M059J (cell line): ENCODE results near the gene IL1RAP. TPM values are rescaled to one million over a fixed set of nuclear protein-coding genes. Genes with fewer than 3 reads are reported as not detected.

Experiments used
- DNase-seq: peaks from one replicate; pipeline ENCODE4 v3.0.0-alpha.2; 2012; ENCODE audit warnings: low read depth
- total RNA-seq: library from RNA; depleted of rRNA; stranded (reverse); fragments of >200 nt; shearing (Covaris generic); gene quantifications from 2 replicates; pipeline ENCODE4 v1.2.3, GENCODE V29; 2014

IL1RAP gene
- total RNA-seq, 1 experiment from 2014 or later = 42.6 TPM

DNA sequence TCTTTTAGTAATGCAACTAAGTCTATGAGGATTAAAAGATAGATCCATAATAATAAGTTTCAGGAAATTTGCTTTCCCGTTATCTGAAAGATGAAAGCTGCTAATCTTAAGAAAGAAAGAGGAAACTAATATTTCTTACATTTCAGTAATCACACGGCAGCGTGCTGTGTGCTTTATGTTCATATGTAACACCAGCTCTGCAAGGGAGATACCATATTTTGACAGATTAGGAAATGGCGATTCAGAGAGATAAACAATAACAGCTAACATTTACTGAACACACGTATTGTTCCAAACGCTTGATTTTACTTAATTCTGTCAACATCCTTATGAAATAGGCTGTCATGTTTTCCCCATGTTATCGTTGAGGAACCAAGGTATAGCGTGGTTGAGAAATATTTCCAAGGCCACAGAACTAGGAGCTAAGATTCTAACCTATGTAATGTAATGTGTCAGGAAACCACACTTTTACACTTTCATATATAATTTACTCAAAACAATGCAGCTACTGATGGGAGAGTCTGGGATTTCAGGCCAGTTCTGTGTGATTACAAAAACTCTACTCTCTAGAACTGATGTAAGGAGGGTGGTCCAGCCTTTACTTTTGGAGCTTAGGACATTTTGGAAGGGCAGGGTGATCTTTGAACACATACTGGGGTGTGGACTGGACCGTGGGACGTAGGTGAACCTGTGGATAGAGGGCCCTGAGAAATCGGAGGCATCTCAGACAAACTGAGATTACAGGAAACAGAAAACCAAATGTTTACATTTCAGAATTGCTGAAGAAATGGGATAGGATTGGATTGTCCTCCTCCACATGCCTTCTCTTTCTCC lies 100.6 kb downstream of the IL1RAP start:
- no peak for DNase-seq

DNA sequence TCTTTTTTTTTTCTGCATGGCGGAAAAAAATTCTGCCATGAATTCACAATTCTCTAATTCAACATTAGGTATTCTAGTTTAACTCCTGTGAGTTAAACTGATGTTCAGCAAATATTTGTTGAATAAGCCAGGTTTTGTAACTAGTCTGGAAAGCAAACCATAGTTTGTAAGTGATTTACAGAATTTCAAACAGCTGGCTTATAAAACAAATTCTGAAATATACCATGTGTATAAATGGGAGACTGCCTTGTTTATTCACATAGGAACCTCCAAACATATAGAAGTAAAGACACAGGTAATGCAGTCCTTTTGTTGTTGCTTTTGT lies 101.1 kb downstream of the IL1RAP start:
- no peak for DNase-seq

DNA sequence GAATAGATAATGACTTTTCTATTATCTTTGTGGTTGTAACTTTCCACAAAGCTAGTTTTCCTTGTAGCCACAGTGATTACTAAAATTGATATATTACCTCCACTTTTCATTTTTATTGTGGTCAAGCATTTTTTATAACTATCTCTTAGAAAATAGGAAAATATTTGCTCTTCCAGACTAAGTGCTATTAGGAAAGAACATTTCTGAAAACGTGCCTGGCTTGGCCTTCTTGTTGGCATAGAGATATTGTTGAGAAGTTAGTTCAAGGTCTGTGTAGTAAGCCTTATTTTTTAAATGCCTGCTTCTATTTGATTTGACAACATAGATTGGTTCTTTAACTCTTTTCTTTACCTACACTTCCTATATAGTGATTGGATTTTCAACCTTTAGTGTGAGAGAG lies 101.7 kb downstream of the IL1RAP start:
- DNase-seq = no peak

DNA sequence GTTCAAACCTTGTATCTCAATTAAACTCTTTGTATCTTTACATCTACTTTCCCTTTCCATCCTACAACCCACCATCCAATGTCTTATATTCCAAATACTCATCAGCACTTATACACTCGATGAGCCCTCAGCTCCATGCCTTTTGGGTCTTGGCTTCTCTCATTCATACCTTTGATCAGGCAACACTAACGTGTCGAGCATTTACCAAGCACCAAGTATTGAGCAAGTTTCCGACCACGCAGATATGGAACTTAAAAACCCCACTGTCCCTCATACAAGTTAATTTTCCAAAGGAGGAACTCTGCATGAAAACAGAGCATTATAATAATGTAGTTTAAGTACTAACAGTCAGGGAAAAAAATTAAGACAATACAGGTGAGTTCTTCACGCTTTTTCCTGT lies 102.8 kb downstream of the IL1RAP start:
- DNase-seq = no peak

DNA sequence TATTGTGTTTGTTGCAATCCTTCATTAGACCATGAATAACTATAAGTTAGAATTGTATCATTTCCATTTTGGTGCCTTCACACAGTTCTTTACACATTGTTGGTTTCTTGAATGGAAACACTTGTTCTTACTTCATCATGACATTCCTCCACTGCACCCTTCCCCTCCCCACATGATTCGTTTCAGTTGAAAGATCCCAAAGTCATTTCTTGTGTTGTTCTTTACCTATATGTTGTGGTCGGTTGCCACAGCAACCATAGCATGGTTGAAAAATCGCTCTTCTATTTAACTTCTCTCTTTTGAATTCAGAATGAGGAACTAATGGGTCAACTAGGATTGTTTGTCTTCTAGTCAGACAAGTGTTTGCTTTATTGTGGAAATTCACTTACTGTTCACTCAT lies 103.3 kb downstream of the IL1RAP start:
- no peak for DNase-seq

DNA sequence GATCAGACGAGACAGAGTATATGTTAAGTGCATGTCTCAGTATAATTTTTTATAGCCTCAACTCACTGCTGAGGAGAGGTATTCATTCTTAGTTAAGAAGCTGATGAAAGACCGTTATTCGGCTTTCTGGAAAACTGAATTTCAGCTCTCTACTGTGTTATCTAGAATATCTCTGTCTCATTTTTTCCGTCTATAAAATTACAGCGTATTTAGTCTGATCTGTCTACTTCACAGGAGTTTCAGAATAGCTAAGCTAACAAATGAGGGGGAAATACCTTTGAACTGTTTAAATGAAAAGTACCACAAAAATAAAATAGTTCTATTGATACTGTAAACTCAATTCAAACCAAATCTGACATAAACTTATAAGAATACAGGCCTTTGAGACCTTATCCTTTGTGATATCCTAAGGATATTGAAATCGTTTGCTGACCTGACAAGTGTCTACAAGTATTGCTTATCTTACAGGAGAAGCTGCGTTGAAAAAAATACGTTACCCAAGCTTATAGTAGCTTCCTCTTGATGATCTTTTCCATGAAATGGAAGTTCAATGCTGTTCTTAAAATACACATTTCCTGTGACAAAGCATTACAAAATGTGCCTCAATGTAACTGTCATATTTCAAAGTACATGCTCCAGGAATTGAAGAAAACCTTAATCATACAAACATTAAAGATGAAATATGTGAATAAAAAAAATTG lies 104.6 kb downstream of the IL1RAP start:
- DNase-seq = no peak

DNA sequence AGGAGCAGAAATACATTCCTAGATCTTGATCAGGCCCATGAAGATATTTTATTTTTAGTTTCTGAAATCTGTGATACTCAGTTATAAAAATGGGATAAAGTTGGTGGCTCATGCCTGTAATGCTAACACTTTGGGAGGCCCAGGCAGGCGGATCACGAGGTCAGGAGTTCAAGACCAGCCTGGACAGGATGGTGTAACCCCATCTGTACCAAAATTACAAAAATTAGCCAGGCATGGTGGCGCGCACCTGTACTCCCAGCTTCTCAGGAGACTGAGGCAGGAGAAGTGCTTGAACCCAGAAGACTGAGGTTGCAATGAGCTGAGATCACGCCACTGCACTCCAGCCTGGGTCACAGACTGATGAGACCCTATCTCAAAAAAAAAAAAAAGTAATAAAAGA lies 105.5 kb downstream of the IL1RAP start:
- DNase-seq = no peak

DNA sequence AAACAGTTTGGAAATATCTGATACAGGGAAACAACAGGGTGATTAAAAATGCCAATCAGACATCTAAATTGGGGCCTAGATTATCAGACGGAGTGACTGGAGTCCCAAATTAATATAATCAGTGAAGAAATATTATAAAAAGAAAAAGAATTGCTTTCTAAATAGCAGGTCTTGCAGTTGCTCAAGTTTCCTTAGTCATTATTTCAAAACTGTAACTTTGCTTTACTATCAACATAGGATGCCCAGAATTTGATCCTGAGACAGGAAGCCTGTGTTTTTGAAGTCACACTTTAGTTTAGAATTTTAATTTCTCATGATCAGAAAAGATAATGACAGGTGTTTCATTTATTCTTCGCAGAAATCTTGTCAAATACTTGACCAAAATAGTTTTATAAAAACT lies 105.9 kb downstream of the IL1RAP start:
- DNase-seq = no peak

DNA sequence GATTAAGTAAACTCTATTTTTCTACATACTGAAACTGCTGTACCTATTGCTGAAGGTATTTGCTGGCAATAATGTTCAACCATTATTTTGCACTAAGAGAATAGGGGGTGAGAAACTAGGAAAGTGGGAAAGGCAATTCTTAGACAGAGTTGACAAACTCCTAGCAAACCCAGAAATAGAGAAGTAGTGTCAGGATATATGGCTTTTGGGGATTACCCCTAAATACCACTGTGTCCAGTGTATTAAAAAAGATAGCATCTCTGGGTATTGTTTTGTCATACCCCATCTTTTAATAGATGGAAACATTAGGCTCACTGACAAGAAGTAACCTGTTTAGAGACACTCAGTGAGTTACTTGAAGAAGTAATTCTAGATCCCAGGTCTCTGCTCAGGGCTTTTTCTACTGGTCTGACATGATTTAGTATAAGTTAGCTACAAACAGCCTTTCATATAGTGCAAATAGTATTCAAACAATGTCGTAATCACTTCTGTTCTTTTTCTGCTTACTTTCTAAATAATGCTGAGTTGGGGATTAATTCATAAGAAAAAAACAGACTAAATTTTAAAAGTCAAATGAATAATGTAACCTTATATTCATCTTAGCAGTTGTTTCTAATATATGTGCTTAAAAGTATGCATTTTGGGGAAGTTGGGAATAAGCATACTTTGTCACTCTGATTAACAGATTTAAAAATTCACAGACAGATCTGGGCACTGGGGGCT lies 107.2 kb downstream of the IL1RAP start:
- no peak for DNase-seq

DNA sequence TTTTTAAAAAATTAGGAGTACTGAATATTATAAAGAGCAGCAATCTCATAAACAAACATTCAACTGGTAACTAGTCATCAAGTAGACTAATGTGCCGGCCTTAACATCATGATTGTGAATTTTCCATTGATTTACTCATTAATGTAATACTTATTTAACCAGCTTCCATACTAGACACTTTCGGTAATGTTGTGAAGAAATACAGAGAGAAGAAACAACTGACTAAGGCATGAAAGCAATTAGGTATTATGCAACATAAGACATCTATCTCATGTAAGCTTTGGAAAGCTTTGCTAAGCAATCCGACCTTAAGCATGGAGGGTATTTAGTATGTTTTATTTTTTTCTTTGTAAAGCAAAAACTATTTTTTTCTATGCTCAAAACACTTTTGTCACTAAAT lies 108.0 kb downstream of the IL1RAP start:
- DNase-seq = no peak

DNA sequence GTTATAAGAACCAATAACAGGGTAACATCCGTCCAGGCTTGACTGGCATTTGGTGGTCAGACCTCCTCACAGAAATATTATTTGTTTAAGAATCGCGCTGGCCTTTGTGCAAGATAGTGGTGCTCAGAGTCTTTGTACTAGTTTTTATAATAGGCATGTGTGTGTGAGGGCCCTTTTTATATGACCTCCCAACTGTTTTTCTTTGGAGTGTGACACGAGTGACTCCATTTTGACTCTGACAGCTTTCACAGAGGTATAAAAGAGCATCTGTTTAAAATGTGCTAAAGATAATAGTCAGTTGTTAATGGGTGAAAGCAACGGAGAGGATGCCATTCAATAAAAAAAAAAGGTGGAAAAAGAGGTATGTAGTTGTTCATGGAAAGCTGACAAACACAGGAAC lies 110.4 kb downstream of the IL1RAP start:
- no peak for DNase-seq

DNA sequence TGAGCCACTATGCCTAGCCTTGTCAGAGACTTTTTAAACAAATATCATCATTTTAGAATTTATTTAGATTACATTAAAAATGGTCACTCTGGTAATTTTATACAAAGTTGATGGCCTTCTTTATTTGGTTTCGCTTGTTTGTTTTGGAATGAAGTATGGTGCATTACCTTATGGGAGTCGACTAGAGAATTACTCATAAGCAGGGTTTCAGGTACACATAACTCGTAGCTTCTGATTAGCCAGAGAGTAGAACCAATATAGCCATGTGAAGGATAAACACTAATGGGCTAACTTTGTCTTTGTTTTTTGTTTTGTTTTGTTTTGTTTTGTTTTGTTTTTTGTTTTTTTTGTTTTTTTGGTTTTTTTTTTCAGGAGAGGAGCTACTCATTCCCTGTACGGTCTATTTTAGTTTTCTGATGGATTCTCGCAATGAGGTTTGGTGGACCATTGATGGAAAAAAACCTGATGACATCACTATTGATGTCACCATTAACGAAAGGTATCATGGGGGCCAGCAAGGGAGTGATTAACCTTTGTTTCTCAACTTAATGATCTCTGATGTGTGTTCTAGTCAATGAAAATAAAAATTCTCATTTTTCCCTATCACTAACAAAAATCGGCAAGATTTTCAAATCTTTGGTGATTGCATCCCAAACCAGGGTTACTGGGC lies 113.2 kb downstream of the IL1RAP start:
- DNase-seq = no peak

DNA sequence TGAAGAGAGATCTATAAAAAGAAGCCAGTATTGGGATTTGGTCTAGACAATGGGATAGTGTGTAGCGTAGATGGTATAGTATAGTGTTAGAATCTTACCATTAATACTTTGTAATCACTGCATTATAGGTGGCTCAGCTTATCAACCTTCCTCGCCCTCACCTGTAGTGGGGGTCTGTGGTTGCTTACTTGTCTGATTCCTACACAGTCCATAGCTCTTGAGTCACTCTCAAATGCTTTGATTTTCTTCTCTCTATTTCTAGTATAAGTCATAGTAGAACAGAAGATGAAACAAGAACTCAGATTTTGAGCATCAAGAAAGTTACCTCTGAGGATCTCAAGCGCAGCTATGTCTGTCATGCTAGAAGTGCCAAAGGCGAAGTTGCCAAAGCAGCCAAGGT lies 115.2 kb downstream of the IL1RAP start:
- no peak for DNase-seq

DNA sequence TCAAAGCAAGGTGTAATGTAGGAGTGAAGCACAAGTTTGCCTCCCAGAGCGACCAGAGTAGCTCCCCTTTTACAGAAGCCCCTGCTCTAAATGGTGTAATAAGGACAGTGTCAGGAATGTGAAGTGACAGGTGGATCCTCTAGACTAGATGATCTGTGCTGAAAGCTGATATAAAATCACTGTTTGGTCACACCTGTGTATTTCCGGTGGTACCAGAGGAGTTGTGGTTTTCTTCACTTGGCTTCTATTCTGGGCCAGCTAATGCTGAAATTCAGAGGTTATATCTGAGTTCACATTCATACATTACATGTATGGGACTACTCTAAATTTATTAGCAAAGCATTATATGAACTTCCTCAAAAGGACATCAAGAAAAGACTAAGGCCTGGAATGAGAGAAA lies 117.4 kb downstream of the IL1RAP start:
- no peak for DNase-seq

DNA sequence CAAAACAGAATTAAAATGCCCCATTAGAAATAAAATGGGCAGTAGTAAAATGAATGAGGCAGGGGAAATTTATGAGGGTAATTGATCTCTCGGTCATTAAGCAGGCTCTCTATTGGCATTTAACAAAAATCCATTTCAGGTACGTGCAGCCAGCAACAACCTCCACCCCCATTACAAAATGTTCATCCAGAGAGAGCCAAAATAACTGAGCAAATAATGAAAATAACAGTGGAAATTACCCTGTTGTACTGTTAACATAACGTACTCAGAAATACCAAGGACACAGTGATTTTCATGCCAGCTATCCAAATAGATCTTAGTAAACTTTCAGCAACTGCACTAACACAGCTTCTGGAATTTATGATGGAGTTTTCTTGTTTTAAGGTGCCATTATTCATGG lies 127.7 kb downstream of the IL1RAP start:
- no peak for DNase-seq

DNA sequence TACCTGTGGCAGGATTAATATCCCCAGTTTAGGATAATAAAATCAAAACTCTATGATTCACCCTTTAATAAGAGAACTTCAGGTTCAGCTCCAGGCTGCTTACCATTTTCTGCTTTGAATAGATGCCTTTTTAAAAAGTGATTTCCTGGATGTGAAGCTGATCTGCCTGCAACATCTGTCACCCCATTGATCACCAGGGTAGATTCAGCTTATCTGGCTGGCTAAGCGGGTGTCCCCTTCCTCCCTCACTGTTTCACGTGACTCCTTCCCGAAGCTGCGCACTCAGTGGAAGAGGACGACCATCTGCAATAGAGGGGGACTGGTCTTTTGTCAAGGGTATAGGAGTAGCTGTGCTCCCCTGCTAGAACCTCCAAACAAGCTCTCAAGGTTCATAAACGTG lies 128.1 kb downstream of the IL1RAP start:
- DNase-seq = no peak

DNA sequence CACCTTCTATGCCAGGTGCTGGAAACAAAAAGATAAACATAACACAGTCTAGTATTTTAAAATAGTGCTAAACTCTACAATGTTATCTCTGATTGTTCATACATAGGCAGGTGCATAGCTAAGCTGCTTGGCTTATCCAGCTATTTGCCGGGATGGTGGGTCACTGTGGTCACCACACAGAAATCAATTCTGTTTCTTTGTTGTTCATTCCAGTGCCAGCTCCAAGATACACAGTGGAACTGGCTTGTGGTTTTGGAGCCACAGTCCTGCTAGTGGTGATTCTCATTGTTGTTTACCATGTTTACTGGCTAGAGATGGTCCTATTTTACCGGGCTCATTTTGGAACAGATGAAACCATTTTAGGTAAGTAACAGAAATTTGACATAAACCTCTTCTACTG lies 130.2 kb downstream of the IL1RAP start:
- no peak for DNase-seq

DNA sequence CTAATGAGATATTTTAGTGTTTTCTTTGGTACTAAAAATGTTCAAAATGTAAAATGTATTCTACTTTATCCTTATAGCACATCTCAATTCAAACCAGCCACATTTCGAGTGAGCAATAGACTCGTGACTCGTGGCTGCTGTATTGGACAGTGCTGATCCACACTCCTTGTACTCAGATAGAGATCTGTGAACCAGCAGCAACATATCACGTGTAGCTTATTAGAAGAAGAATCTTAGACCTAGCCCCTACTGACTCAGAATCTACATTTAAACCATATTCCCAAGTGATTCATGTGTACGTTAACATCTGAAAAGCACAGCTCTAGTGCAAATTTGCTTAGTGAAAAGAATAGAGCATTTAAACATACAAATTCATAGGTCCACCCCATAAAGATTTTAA lies 130.9 kb downstream of the IL1RAP start:
- DNase-seq = no peak

DNA sequence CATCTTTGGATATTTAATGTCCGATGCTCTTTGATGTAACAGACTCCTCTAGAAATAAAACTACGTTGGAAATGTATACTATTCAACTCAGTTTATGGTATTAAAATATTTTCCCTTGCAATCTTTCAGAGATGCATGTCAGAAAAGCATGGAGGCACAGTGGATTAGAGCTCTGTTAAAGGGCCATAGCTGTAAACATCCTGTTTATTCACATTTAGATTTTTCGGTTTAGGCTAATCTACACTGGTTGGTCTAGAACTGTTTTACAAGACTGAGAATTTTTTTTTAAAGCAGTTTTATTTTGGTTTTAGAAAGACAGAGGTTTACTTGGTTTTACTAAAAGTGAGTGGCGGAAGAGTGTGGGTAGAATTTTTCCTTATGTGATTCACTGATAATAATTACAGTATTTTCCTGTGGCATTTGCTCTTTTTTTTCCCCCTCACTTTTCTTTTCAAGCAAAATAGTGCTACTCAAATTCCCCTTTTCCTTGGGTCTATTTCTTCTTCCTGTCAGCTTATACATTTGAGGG lies 132.1 kb downstream of the IL1RAP start:
- no peak for DNase-seq

DNA sequence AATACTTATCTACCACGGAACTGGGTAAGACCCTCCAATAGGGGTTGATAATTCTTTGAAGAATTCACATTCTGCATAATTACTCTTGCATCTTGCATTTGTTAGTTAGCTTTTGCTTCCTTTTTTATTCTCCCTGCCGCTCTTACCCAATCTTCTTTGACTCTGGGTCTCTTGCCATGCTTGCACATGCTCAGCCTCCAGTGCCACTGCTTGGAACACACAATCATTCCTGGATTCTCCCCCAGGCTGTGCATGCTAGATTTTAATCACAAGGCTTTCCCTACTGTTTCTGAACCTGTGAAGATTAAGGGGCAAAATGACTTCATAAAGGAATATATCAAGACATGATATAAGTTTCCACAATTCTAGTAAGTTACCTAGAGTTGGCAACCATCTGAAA lies 133.1 kb downstream of the IL1RAP start:
- DNase-seq = no peak

DNA sequence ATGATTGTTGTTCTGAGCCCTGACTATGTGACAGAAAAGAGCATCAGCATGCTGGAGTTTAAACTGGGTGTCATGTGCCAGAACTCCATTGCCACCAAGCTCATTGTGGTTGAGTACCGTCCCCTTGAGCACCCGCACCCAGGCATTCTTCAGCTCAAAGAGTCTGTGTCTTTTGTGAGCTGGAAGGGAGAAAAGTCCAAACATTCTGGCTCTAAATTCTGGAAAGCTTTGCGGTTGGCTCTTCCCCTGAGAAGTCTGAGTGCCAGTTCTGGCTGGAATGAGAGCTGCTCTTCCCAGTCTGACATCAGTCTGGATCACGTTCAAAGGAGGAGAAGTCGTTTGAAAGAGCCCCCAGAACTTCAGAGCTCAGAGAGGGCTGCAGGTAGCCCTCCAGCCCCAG lies 142.0 kb downstream of the IL1RAP start:
- no peak for DNase-seq

DNA sequence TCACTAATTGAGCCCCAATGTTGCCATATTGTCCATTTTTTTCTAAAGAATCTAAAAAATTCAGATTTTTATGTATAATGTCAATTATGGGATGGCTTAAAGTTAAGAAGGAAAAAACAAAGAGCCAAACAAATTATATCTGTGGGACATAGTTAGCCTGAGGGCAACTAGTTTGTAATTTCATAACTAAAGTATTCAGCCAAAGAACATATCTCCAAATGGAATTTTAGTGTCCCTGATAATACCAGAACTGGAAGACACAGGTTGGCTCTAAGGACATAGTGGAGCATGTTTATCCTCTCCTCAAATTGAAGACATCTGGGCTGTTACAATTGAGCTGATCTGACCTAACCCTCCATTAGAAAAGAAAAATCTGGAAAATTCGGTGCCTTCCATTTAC lies 144.2 kb downstream of the IL1RAP start:
- DNase-seq = no peak
